IPS-18a (cell line): Measurements from ENCODE around the gene ERCC8.
"Not testable (repeated sequence)": the region's sequence is repeated elsewhere in the genome, so short reads cannot be mapped to it uniquely, and the experiment has no call there.

Experiments
- H3K27ac ChIP-seq: one replicate; pipeline ENCODE4 v1.5.1; 2013; ENCODE audit warnings: low read length
- H3K27me3 ChIP-seq: one replicate; pipeline ENCODE4 v1.6.1; 2013; ENCODE audit warnings: mild to moderate bottlenecking, low read length; ENCODE audit not compliant: control insufficient read depth, insufficient read depth
- H3K36me3 ChIP-seq: one replicate; pipeline ENCODE4 v1.6.1; 2013; ENCODE audit warnings: low read depth, low read length; ENCODE audit not compliant: control insufficient read depth
- H3K4me1 ChIP-seq: one replicate; pipeline ENCODE4 v1.6.1; 2013; ENCODE audit warnings: low read depth, low read length; ENCODE audit not compliant: control insufficient read depth
- H3K4me3 ChIP-seq: one replicate; pipeline ENCODE4 v1.5.1; 2013; ENCODE audit warnings: low read length
- H3K9ac ChIP-seq: one replicate; pipeline ENCODE4 v1.6.1; 2013; ENCODE audit warnings: mild to moderate bottlenecking, low read length, moderate library complexity
- H3K9me3 ChIP-seq: one replicate; pipeline ENCODE4 v1.6.1; 2013; ENCODE audit warnings: low read depth, low read length; ENCODE audit not compliant: control insufficient read depth

The ERCC8 gene

GRCh38 chr5:60903356-60903755 is 41.5 kb downstream of the ERCC8 start:
- H3K27me3 ChIP-seq, result no peaks in the 10 kb centered on the region
- H3K9ac ChIP-seq, result no peak overlapping the region

GRCh38 chr5:60896991-60897390 is 47.9 kb downstream of the ERCC8 start:
- H3K36me3 ChIP-seq, result no peaks in the 10 kb centered on the region

More at GRCh38 chr5:60903356-60903755, 41.5 kb downstream of the ERCC8 start:
- no peaks in the 10 kb centered on the region for H3K9me3 ChIP-seq
- H3K36me3 ChIP-seq, result peaks cover 3% of the 10 kb centered on the region
- no peak overlapping the region for H3K4me3 ChIP-seq
- H3K4me1 ChIP-seq, result no peaks in the 10 kb centered on the region
- no peak overlapping the region for H3K27ac ChIP-seq

GRCh38 chr5:60893521-60893920 is 51.3 kb downstream of the ERCC8 start:
- H3K27ac ChIP-seq, result no peak overlapping the region
- H3K4me1 ChIP-seq, result peaks cover 12% of the 10 kb centered on the region
- no peak overlapping the region for H3K9ac ChIP-seq
- no peaks in the 10 kb centered on the region for H3K36me3 ChIP-seq
- H3K27me3 ChIP-seq, result no peaks in the 10 kb centered on the region
- no peaks in the 10 kb centered on the region for H3K9me3 ChIP-seq
- H3K4me3 ChIP-seq, result no peak overlapping the region

More at GRCh38 chr5:60896991-60897390, 47.9 kb downstream of the ERCC8 start:
- Histone ChIP-seq H3K27me3 (no peaks in the 10 kb centered on the region), H3K4me3 (no peak overlapping the region), H3K27ac (no peak overlapping the region), H3K9ac (no peak overlapping the region), H3K9me3 (no peaks in the 10 kb centered on the region), H3K4me1 (peaks cover 3% of the 10 kb centered on the region)

- H3K27me3 ChIP-seq, result no peaks in the 10 kb centered on the region
- no peak overlapping the region for H3K4me3 ChIP-seq
- no peaks in the 10 kb centered on the region for H3K36me3 ChIP-seq
- no peak overlapping the region for H3K9ac ChIP-seq
- H3K27ac ChIP-seq, result no peak overlapping the region
- H3K4me1 ChIP-seq, result peaks cover 12% of the 10 kb centered on the region
- H3K9me3 ChIP-seq, result no peaks in the 10 kb centered on the region
Measured at GRCh38 chr5:60891667-60892066, 53.2 kb downstream of the ERCC8 start.

GRCh38 chr5:60888359-60889061 is 56.4 kb downstream of the ERCC8 start:
- Histone ChIP-seq H3K36me3 (no peaks in the 10 kb centered on the region), H3K4me3 (no peak overlapping the region), H3K27me3 (no peaks in the 10 kb centered on the region), H3K27ac (no peak overlapping the region), H3K9me3 (no peaks in the 10 kb centered on the region), H3K4me1 (peaks cover 12% of the 10 kb centered on the region), H3K9ac (no peak overlapping the region)

- H3K4me1 ChIP-seq, result peaks cover 12% of the 10 kb centered on the region
- no peak overlapping the region for H3K9ac ChIP-seq
- no peaks in the 10 kb centered on the region for H3K36me3 ChIP-seq
- no peak overlapping the region for H3K27ac ChIP-seq
- H3K4me3 ChIP-seq, result no peak overlapping the region
- no peaks in the 10 kb centered on the region for H3K9me3 ChIP-seq
- no peaks in the 10 kb centered on the region for H3K27me3 ChIP-seq
Measured at GRCh38 chr5:60887746-60888145, 57.1 kb downstream of the ERCC8 start.

- no peak overlapping the region for H3K9ac ChIP-seq
- no peaks in the 10 kb centered on the region for H3K27me3 ChIP-seq
- no peaks in the 10 kb centered on the region for H3K36me3 ChIP-seq
- no peak overlapping the region for H3K27ac ChIP-seq
- peaks cover 2% of the 10 kb centered on the region for H3K9me3 ChIP-seq
- H3K4me3 ChIP-seq, result no peak overlapping the region
- H3K4me1 ChIP-seq, result peaks cover 10% of the 10 kb centered on the region
Measured at GRCh38 chr5:60887096-60887495, 57.8 kb downstream of the ERCC8 start.

- Histone ChIP-seq H3K27me3 (no peaks in the 10 kb centered on the region), H3K36me3 (no peaks in the 10 kb centered on the region), H3K4me3 (no peak overlapping the region), H3K4me1 (peaks cover 1% of the 10 kb centered on the region), H3K9me3 (peaks cover 9% of the 10 kb centered on the region), H3K27ac (no peak overlapping the region), H3K9ac (no peak overlapping the region)
Measured at GRCh38 chr5:60886158-60886557, 58.7 kb downstream of the ERCC8 start.

GRCh38 chr5:60883229-60883628 is 61.6 kb downstream of the ERCC8 start:
- H3K9me3 ChIP-seq, result peaks cover 9% of the 10 kb centered on the region
- no peak overlapping the region for H3K27ac ChIP-seq
- H3K4me1 ChIP-seq, result no peaks in the 10 kb centered on the region
- no peaks in the 10 kb centered on the region for H3K36me3 ChIP-seq
- no peaks in the 10 kb centered on the region for H3K27me3 ChIP-seq
- no peak overlapping the region for H3K4me3 ChIP-seq
- no peak overlapping the region for H3K9ac ChIP-seq

GRCh38 chr5:60872892-60873291 is 72.0 kb downstream of the ERCC8 start:
- Histone ChIP-seq H3K36me3 (no peaks in the 10 kb centered on the region), H3K4me1 (no peaks in the 10 kb centered on the region), H3K9me3 (peaks cover 9% of the 10 kb centered on the region), H3K9ac (no peak overlapping the region), H3K27me3 (no peaks in the 10 kb centered on the region), H3K27ac (no peak overlapping the region), H3K4me3 (no peak overlapping the region)

- H3K27ac ChIP-seq, result no peak overlapping the region
- H3K4me1 ChIP-seq, result no peaks in the 10 kb centered on the region
- H3K36me3 ChIP-seq, result no peaks in the 10 kb centered on the region
- H3K9ac ChIP-seq, result no peak overlapping the region
- H3K27me3 ChIP-seq, result no peaks in the 10 kb centered on the region
- peaks cover 9% of the 10 kb centered on the region for H3K9me3 ChIP-seq
- H3K4me3 ChIP-seq, result no peak overlapping the region
Measured at GRCh38 chr5:60870857-60871256, 74.0 kb downstream of the ERCC8 start.

GRCh38 chr5:60860572-60860971 is 84.3 kb downstream of the ERCC8 start:
- H3K36me3 ChIP-seq, H3K4me3 ChIP-seq, H3K27ac ChIP-seq, H3K9ac ChIP-seq, H3K9me3 ChIP-seq, H3K27me3 ChIP-seq, H3K4me1 ChIP-seq: not testable (repeated sequence)
